Measurements from ENCODE around the gene TSFM.

The TSFM gene

DNA sequence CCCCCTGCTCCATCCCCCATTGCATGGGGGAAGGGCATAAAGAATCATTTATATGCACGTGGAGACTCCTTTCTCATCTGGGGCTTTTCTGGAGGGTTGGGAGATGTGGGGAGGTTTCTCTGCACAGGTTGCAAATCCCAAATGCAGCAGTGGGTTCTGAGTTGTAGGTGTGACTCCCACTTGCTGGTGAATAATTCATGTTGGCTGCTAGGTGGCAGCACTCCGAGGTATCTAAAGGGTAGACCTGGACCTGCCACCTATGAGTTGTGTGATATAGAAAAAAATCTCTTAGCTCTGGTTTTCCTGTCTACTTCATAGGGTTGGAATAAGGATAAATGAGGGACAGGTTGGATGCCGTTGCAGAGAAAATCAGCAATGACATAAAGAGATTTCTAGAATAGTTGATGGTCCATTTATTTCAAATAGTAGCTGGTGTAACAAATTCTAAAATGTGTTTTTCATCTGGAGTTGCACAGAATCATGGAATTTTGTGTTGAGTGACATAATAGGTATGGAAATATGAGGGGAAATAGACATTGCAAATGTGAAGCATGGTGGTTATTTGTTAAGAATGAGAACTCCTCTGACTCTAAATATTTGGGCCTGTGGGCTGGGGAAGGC, 23.1 kb upstream of the TSFM start:
- TF ChIP-seq, protein P1, sequence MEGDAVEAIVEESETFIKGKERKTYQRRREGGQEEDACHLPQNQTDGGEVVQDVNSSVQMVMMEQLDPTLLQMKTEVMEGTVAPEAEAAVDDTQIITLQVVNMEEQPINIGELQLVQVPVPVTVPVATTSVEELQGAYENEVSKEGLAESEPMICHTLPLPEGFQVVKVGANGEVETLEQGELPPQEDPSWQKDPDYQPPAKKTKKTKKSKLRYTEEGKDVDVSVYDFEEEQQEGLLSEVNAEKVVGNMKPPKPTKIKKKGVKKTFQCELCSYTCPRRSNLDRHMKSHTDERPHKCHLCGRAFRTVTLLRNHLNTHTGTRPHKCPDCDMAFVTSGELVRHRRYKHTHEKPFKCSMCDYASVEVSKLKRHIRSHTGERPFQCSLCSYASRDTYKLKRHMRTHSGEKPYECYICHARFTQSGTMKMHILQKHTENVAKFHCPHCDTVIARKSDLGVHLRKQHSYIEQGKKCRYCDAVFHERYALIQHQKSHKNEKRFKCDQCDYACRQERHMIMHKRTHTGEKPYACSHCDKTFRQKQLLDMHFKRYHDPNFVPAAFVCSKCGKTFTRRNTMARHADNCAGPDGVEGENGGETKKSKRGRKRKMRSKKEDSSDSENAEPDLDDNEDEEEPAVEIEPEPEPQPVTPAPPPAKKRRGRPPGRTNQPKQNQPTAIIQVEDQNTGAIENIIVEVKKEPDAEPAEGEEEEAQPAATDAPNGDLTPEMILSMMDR (IDR thresholded peaks at IDR 0.05; ENCODE audit: insufficient read depth, missing control alignments) = peak; percentile 61
- peak; percentile 53 for FAIRE-seq
- DNase-seq (ENCODE audit: insufficient read length, low spot score) = no peak

DNA sequence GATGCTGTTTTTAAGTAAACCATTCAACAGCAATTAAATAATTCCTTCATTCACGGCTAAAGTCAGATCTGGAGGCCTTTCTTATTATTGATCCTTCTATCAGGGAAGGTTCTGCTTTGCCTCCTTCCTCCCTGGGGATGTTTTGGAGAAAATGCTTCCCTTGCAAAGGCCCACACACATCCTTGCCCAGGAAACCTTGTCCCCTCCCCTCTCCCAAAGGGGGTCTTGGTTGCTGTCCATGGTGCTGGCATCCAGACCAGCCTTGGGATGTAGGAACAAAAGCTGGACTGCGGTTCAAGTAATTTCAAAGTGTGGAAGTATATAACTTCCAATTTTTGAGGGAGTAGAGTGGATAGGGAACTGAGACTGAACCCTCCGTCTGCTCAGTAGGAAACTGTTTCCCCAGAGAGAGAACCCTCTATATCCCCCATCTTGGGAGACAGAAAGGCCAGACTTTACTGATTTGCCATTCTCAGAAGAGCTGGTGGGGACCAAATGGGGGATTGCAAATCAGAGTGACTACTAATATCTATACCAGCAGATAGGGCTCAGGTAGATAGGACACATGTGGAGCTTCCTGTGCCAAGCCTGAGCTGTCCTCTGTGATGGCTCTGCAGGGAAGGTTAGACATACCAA, 22.1 kb upstream of the TSFM start:
- no peak for DNase-seq (ENCODE audit: insufficient read length, low spot score)
- FAIRE-seq = no peak
- TF ChIP-seq, protein P1 (IDR thresholded peaks at IDR 0.05; ENCODE audit: insufficient read depth, missing control alignments) = no peak

DNA sequence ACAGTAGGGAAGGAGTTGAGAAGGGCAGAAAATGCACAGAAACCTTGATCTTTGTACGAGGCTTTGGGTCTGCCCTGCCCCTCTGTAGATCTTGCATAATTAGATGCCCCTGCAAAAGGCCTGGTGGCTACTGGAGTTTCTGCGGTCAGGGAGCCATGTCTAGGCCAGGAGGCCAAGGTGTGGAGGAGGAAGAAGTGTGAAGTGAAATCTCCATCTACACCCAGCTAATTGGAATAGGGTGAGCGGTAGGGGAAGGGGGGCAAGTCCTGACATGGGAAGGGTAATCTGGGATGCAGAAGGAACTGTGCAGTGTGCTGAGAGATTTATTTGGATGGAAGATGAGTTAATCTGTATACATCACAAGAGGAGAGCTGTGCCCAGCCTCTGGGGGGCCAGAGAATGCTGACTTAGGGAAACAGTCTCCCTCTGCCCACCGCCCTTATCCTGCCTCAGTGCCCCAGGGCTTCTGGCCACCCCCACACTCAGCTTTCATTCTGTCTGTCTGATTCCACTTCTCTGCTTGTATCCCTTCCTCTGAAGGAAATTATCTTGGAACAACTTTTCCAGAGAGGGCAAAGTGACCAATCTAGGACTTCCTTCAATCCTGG, 21.1 kb upstream of the TSFM start:
- FAIRE-seq (no peak), DNase-seq (ENCODE audit: insufficient read length, low spot score) (no peak)
- TF ChIP-seq, protein P1 (IDR thresholded peaks at IDR 0.05; ENCODE audit: insufficient read depth, missing control alignments) = no peak

DNA sequence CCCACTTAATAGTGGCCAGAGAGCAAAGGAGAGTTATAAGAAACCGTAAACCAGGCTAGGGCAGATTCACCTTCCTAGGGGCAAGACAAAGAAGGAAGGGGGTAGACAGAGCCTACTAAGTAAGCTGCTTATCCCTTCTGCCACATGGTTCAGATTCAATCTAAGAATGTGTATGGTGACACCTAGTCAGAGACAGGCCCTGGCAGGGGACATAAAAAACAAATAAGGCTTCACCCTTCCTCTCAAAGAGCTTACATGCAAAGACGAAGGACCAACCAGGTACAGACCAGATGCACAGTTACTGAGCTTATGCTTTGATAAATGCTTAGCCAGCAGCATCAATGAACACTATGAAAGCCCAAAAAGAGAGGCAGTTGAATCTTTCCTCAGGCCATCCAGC, 20.1 kb upstream of the TSFM start:
- DNase-seq (ENCODE audit: insufficient read length, low spot score) = peak; percentile 56
- peak; percentile 92 for FAIRE-seq
- TF ChIP-seq, protein P1 (IDR thresholded peaks at IDR 0.05; ENCODE audit: insufficient read depth, missing control alignments) = no peak

DNA sequence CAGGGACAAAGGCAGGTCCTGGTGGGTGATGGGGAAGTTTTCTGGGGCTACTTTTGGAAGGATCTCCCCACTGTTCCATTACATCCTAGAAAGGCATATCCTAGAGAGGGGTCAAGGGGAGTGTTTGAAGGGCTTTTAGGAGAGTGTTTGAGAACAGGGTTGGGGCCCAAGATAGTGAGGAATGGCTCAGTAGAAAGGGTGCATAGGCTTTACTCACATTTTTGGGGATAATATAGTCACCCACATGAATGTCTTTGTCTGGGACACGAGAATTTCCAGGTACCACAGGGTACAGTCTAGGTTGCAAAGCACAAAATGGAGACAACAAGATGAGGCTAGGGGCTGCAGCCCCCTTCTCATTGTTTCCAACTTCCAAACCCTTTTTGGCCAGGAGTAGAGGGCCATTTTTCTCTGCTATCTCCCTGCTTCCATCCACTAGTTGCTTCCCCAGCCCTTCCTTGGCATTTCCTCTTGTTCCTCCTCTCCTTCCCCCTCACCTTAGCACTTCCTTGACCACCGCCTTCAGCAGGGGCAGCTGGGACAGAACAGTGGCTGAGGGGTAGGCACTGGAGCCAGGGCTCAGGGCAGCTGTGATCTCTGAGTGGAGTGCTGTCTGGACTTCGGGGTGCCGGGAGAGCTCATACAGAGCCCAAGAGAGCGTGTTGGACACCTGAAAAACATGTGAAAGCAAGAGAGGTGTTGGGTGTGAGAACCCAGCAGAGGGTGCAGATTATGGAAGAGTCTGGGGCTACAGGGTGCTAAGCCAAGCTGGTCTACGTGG, 18.5 kb upstream of the TSFM start:
- FAIRE-seq = no peak
- TF ChIP-seq, protein P1 (IDR thresholded peaks at IDR 0.05; ENCODE audit: insufficient read depth, missing control alignments) = no peak
- no peak for DNase-seq (ENCODE audit: insufficient read length, low spot score)

DNA sequence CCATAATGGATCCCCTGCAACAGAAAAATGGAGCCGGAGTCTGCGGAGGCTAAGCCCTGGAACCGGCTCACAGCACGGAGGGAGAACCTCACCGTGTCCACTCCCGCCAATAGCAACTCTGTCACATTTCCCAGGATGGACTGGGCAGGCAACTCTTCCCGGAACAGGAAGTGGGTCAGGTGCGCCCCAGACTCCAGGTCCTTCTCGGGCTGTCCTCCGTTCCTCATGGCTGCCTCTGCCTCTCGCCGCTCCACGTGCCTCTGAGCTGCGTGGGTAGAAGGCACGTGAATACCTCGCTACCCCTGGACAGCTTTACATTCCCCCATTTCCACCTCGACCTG, 18.0 kb upstream of the TSFM start:
- TF ChIP-seq, protein P1 (IDR thresholded peaks at IDR 0.05; ENCODE audit: insufficient read depth, missing control alignments) = no peak
- DNase-seq (ENCODE audit: insufficient read length, low spot score) = no peak
- FAIRE-seq = no peak
